Fibroblast of lung (primary cell): Measurements from ENCODE around the gene POPDC2. TPM values are rescaled to one million over a fixed set of nuclear protein-coding genes. Genes with fewer than 3 reads are reported as not detected.

Experiments used
- DNase-seq, 2 donors: peaks; one replicate each; pipeline versions ENCODE4 v3.0.0 to v3.0.0-alpha.2; 2010; ENCODE audit warnings: low read depth in 2 of 2
- H2AFZ ChIP-seq: 2 replicates; pipeline ENCODE4 v1.5.1; 2012; ENCODE audit warnings: low read length, control low read depth, inconsistent platforms
- H3K27ac ChIP-seq: 2 replicates; pipeline ENCODE4 v1.5.1; 2011; ENCODE audit warnings: low read length, control low read depth; ENCODE audit not compliant: insufficient read depth
- H3K27me3 ChIP-seq: 2 replicates; pipeline ENCODE4 v1.5.1; 2011; ENCODE audit warnings: mild to moderate bottlenecking, low read length; ENCODE audit not compliant: control insufficient read depth, insufficient read depth
- H3K36me3 ChIP-seq: 2 replicates; pipeline ENCODE4 v1.5.1; 2011; ENCODE audit warnings: low read length; ENCODE audit not compliant: control insufficient read depth, insufficient read depth
- H3K4me1 ChIP-seq: 2 replicates; pipeline ENCODE4 v1.5.1; 2011; ENCODE audit warnings: low read length; ENCODE audit not compliant: control insufficient read depth, insufficient read depth; ENCODE audit errors: extremely low read depth
- H3K4me2 ChIP-seq: 2 replicates; pipeline ENCODE4 v1.5.1; 2011; ENCODE audit warnings: low read length, control low read depth; ENCODE audit not compliant: insufficient read depth; ENCODE audit errors: extremely low read depth
- H3K4me3 ChIP-seq, 4 experiments: fragments of 200-600 bp in 1 of 4; sonication (generic) in 1 of 4; replicated peaks in 1 of 4; 2 replicates each; pipeline ENCODE4 v1.5.1; 2011 to 2016; ENCODE audit warnings: low read length in 4 of 4, low read depth in 3 of 4, mild to moderate bottlenecking in 3 of 4, control low read depth in 2 of 4, inconsistent platforms in 1 of 4, mixed read lengths in 1 of 4; ENCODE audit not compliant: insufficient read depth in 1 of 4; ENCODE audit errors: control extremely low read depth in 1 of 4
- H3K79me2 ChIP-seq: 2 replicates; pipeline ENCODE4 v1.5.1; 2012; ENCODE audit warnings: mild to moderate bottlenecking, low read length, inconsistent platforms; ENCODE audit not compliant: control insufficient read depth, insufficient read depth
- H3K9ac ChIP-seq: 2 replicates; pipeline ENCODE4 v1.5.1; 2011; ENCODE audit warnings: mild to moderate bottlenecking, low read length, control low read depth; ENCODE audit not compliant: insufficient read depth
- H3K9me3 ChIP-seq: 2 replicates; pipeline ENCODE4 v1.5.1; 2012; ENCODE audit warnings: low read depth, low read length; ENCODE audit not compliant: control insufficient read depth, insufficient read depth
- H4K20me1 ChIP-seq: 2 replicates; pipeline ENCODE4 v1.5.1; 2011; ENCODE audit warnings: low read length; ENCODE audit not compliant: control insufficient read depth, insufficient read depth; ENCODE audit errors: extremely low read depth
- EZH2 ChIP-seq: IDR thresholded peaks from 2 replicates; pipeline ENCODE4 v1.5.1; 2012; ENCODE audit warnings: low read length, control low read depth, mild to moderate bottlenecking; ENCODE audit errors: missing control alignments
- polyA plus RNA-seq, 2 donors: library from polyadenylated mRNA; depleted of rRNA in 1 of 2; stranded (reverse) in 1 of 2; unstranded in 1 of 2; fragments of >200 nt; gene quantifications; 2 replicates each; pipeline ENCODE4 v1.2.1, GENCODE V29; 2011 to 2012; ENCODE audit warnings: missing spikeins in 1 of 2
- total RNA-seq: library from RNA; depleted of rRNA; stranded (reverse); fragments of >200 nt; gene quantifications from 2 replicates; pipeline ENCODE4 v1.2.1, GENCODE V29; 2014
- TF ChIP-seq, protein P1 (sequence below), 2 donors: IDR thresholded peaks in 1 of 2; conservative IDR thresholded peaks in 1 of 2; 1 replicate in 1 of 2; 2 replicates in 1 of 2; pipeline ENCODE4 v1.5.1; 2011 to 2012; ENCODE audit warnings: low read length in 2 of 2, control low read depth in 1 of 2, inconsistent platforms in 1 of 2, low read depth in 1 of 2, mild to moderate bottlenecking in 1 of 2

Gene POPDC2
- total and polyA plus RNA-seq, 2 donors (not counting 1 experiment from before 2014, with no cell fraction given), result 0.17 to 0.26 TPM

DNA sequence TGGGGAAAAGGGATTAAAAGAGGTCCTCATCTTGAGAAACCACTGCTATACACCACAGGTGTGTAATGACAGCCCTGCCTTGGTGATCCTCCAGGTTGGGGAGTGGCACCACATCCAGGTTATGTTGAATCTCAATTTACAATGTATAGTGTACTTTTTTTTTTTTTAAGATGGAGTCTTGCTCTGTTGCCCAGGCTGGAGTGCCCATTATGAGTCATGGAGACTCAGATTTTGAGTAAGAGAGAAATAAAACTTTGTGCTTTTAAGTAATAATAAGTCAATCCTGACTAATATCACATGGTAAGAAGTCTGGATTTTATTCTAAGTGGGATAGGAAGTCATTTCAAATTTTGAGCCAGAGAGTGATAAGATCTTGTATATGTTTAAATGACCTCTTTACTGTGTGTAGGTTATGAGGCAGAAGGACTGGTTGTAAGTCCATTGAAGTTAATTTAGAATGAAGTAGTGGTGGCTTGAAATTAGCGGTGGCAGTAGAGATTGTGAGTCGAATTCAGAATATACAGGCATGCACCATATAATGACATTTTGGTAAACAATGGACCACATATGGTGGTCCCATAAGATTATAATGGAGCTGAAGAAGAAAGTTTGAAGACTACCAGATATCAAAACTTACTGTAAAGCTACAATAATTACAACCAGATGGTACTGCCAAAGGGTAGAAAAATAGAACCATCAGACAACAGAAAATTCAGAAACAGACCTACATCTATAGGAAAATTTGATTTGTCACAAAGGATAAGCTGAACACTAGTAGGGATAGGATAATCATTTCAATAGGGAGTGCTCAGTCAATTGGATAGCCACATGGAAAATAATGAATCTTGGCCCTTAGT, 20.7 kb downstream of the POPDC2 start:
- Histone ChIP-seq H4K20me1 (no peaks in the 10 kb centered on the region), H3K9ac (no peak overlapping the region), H3K4me2 (no peak overlapping the region), H2AFZ (no peak overlapping the region), H3K27me3 (no peaks in the 10 kb centered on the region), H3K79me2 (no peaks in the 10 kb centered on the region), H3K9me3 (no peaks in the 10 kb centered on the region), H3K36me3 (no peaks in the 10 kb centered on the region), H3K4me1 (peaks cover 24% of the 10 kb centered on the region), H3K4me3 (no peak overlapping the region), H3K27ac (no peak overlapping the region)
- DNase-seq, result no peak
- no peak for TF ChIP-seq EZH2
- TF ChIP-seq, protein P1, sequence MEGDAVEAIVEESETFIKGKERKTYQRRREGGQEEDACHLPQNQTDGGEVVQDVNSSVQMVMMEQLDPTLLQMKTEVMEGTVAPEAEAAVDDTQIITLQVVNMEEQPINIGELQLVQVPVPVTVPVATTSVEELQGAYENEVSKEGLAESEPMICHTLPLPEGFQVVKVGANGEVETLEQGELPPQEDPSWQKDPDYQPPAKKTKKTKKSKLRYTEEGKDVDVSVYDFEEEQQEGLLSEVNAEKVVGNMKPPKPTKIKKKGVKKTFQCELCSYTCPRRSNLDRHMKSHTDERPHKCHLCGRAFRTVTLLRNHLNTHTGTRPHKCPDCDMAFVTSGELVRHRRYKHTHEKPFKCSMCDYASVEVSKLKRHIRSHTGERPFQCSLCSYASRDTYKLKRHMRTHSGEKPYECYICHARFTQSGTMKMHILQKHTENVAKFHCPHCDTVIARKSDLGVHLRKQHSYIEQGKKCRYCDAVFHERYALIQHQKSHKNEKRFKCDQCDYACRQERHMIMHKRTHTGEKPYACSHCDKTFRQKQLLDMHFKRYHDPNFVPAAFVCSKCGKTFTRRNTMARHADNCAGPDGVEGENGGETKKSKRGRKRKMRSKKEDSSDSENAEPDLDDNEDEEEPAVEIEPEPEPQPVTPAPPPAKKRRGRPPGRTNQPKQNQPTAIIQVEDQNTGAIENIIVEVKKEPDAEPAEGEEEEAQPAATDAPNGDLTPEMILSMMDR (conservative IDR thresholded peaks at IDR 0.05 in 1 of 2, IDR thresholded peaks at IDR 0.05 in 1 of 2; ENCODE audit: low read depth in 1 of 2, low read length in 2 of 2), result no peak

DNA sequence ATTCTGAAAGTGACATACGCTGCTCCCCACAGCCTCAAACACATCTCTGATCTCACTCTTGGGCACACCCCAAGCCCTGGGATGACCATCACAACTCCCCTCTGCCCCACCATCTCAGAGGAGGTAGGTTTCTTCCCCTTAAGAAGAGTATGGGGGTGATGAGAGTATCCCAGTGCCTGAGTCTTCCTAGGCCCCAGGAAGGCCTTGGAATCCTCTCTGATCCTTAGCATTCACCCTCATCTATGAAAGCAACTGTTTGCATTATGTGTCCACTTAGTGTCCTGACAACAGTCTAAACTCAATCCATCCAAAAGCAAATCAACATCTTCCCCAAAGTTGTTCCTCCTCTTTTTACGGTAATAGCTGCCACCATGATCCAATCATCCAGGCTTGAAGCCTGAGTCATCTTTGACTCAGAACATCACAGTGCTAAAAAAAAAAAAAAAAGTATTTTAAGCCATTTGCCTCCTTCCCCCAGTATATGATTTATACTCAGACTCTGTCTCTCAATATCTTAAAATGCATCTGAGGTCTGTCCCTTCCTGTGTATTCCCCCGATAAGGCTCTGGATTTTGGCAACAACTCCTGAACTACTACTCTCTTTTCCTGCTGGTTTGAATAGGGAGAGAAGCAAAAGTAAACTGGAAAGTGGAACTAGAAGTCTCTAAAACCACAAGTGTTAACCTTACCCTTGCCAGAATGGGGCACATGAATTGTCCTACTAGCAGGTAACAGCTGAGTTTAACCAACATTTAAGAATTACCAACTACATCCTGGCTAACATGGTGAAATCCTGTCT, 22.5 kb downstream of the POPDC2 start:
- H3K27ac ChIP-seq, result peak overlapping the region; percentile 90
- peaks cover 18% of the 10 kb centered on the region for H3K4me1 ChIP-seq
- no peaks in the 10 kb centered on the region for H3K27me3 ChIP-seq
- H3K36me3 ChIP-seq, result no peaks in the 10 kb centered on the region
- no peaks in the 10 kb centered on the region for H3K9me3 ChIP-seq
- H3K9ac ChIP-seq, result no peak overlapping the region
- no peak overlapping the region for H3K4me3 ChIP-seq
- DNase-seq, result peak; percentile 84 to 94
- peak overlapping the region; percentile 51 for H2AFZ ChIP-seq
- peak overlapping the region; percentile 49 for H3K4me2 ChIP-seq
- H3K79me2 ChIP-seq, result no peaks in the 10 kb centered on the region
- TF ChIP-seq, protein P1 (conservative IDR thresholded peaks at IDR 0.05 in 1 of 2, IDR thresholded peaks at IDR 0.05 in 1 of 2; ENCODE audit: low read depth in 1 of 2, low read length in 2 of 2), result no peak
- TF ChIP-seq EZH2, result no peak
- no peaks in the 10 kb centered on the region for H4K20me1 ChIP-seq

DNA sequence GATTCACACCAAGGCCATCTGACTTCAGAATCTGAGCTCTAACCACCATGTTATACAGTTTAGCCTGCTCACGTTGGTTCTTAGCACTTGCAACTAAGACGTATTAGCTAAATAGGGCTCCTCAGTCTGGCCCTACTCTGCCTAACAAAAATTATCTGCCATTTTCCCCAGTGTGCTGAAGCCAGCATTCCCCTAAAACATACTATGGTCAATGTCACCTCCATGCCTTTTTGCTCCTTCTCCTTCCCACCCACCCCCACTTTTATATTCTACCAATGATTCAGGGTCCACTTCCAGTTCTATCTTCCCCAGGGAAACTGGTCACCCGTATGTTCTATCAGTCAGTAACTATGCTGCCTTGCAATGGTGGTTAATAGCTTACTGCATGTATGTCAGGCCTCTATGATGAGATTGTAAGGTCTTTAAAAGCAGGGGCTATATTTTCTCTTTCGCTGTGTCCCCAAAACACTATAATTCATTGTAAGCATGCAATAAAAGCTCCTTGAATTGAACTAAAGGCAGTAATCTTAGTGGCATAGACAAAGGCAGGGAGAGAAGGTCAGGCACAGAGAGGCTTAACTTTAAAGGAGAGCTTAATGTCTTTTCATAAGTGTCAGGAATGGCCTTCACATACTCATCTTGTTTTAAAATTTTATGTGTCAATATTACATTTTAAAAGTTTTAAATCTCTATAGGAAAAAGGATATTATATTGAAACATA, 23.3 kb downstream of the POPDC2 start:
- no peaks in the 10 kb centered on the region for H3K79me2 ChIP-seq
- TF ChIP-seq, protein P1 (conservative IDR thresholded peaks at IDR 0.05 in 1 of 2, IDR thresholded peaks at IDR 0.05 in 1 of 2; ENCODE audit: low read depth in 1 of 2, low read length in 2 of 2), result no peak
- no peak for TF ChIP-seq EZH2
- no peaks in the 10 kb centered on the region for H4K20me1 ChIP-seq
- H3K36me3 ChIP-seq, result no peaks in the 10 kb centered on the region
- no peaks in the 10 kb centered on the region for H3K9me3 ChIP-seq
- no peak overlapping the region for H3K4me3 ChIP-seq
- H2AFZ ChIP-seq, result no peak overlapping the region
- H3K27me3 ChIP-seq, result no peaks in the 10 kb centered on the region
- peak overlapping the region; percentile 90 for H3K27ac ChIP-seq
- no peak overlapping the region for H3K9ac ChIP-seq
- peaks cover 16% of the 10 kb centered on the region for H3K4me1 ChIP-seq
- no peak overlapping the region for H3K4me2 ChIP-seq
- no peak for DNase-seq
